GM18508 (cell line): ENCODE measurements around the gene SPINK9.
"Not testable (repeated sequence)": the region's sequence is repeated elsewhere in the genome, so short reads cannot be mapped to it uniquely, and the experiment has no call there.

Experiments used
- ATAC-seq: cut with Tn5 transposase; IDR thresholded peaks from one replicate; pipeline ENCODE4 v1.9.1; 2021; ENCODE audit warnings: moderate number of reproducible peaks; ENCODE audit not compliant: insufficient read depth, unreplicated experiment

The SPINK9 gene

GRCh38 chr5:148335259-148335658 is at the start of gene SPINK9:
Gene SPINK9, plus strand, starts transcription at chr5:148335559. Its CDS starts 55 bp downstream, at chr5:148335614.
- ATAC-seq = no peak

DNA sequence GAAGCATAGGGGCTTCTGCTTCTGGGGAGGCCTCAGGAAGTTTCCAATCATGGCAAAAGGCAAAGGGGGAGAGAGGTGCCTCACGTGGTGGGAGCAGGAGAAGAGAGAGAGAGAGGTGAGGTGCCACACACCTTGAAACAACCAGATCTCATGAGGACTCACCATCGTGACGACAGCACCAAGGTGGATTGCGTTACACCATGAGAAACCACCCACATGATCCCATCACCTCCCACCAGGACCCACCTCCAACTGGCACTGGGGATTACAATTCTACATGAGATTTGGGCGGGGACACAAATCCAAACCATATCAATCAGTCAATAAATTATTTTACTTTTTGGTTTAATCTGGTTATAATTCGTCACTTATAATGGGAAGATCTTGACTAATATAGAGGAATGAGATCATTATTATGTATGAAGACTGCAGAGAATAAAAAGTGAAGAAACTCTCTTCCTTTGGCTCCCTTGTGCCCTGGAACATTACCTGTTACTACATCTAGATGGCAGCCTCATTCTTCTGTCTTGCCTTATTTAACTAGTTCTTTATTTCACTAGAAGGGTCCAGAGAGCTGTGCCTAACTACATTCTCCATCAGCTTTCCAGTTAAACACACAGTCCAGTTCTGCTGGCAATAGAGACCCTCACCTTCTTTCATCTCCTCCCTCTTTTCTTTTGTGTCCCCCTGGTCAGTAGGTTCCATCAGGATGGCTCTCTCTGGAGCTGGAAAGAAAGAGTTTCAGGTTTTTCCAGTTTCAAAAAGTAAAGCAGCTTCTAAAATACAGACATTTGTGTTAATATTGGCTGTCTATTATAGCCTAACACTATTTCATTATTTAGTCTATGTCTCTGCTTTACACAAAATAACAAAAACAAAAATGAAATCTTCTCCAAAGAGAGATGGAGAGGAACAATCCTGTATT is 44.8 kb upstream of the SPINK9 start:
- ATAC-seq = no peak

- ATAC-seq = no peak
Measured at GRCh38 chr5:148297731-148298130, 37.6 kb upstream of the SPINK9 start.

GRCh38 chr5:148306446-148306845 is 28.9 kb upstream of the SPINK9 start:
- ATAC-seq = no peak

DNA sequence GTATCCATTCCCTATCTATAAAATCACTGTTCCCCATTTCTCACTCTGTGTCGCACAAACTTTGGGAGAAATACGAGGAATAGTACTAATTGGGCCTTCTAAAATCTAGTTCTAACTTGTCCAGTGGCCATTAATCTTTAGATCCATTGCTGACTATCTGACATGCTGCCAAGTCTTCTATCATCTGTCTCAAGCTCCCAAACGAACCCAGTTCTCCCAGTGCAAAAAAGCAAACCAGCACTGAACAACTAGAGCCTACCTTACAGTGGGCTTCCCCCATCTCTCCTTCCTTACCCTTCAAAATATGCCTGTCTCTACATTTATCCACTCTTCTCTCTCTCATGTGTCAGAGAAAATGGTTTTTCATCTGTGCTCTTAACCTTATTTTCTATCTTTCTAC is 26.3 kb upstream of the SPINK9 start:
- no peak for ATAC-seq

DNA sequence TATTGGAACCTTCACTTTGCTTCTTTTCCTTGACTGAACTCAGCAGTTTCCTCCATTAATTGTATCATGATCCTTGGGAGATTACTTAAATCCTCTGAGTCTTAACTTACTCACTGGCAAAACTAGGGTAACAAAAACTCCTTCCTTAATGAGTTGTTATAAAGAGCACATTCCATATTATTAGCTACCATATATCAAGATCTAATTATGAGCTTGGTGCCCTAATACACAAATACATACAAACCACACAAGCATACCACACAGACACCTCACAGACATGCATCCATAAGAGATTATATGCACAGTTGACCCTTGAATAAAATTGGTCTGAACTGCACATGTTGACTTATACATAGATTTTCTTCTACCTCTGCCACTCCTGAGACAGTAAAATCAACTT is 25.6 kb upstream of the SPINK9 start:
- no peak for ATAC-seq

DNA sequence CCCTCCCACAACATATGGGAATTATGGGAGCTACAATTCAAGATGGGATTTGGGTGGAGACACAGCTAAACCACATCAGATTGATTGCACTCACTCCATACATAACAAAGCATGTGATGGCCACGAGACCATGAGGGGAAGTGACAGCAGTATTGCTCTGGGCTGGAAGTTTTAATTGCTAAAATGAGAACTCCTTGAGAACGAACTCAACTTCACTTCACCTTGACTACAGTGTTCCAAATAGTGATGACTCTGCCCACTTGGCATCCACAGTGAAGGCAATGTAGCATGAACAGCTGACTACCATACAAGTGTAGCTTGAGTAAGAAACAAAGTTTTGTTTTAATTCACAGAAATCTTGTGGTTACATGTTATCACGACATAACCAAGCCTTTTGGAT is 23.9 kb upstream of the SPINK9 start:
- no peak for ATAC-seq

DNA sequence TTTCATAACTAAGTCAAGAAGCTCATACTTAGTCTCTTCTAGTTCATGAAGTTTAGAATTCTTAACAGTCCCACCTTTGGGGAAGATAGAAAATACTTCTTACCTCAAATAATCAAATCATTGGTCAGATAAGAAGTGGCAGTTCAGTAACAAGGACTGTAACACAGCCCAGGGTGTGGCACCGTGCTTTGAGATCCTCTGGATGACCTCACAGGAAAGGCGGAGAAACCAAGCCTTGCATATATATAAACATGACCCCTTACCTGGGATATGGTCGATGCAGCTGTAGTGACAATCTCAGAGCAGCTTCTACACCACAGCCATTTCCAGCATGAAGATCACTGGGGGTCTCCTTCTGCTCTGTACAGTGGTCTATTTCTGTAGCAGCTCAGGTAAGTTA is 23.2 kb upstream of the SPINK9 start, which contains the start of gene SPINK7:
Gene SPINK7 (plus strand): TSS at position 271 of the 400 bp plus-strand sequence. CDS start 61 bp downstream, at position 332.
- no peak for ATAC-seq

- no peak for ATAC-seq
Measured at GRCh38 chr5:148314187-148314586, 21.2 kb upstream of the SPINK9 start.

- ATAC-seq = no peak
Measured at GRCh38 chr5:148314731-148315130, 20.6 kb upstream of the SPINK9 start.

- ATAC-seq = not testable (repeated sequence)
Measured at GRCh38 chr5:148320011-148320963, 15.1 kb upstream of the SPINK9 start.

- ATAC-seq = no peak
Measured at GRCh38 chr5:148333262-148333849, 2.0 kb upstream of the SPINK9 start.

- no peak for ATAC-seq
Measured at GRCh38 chr5:148336704-148337435, 1.5 kb downstream of the SPINK9 start.

DNA sequence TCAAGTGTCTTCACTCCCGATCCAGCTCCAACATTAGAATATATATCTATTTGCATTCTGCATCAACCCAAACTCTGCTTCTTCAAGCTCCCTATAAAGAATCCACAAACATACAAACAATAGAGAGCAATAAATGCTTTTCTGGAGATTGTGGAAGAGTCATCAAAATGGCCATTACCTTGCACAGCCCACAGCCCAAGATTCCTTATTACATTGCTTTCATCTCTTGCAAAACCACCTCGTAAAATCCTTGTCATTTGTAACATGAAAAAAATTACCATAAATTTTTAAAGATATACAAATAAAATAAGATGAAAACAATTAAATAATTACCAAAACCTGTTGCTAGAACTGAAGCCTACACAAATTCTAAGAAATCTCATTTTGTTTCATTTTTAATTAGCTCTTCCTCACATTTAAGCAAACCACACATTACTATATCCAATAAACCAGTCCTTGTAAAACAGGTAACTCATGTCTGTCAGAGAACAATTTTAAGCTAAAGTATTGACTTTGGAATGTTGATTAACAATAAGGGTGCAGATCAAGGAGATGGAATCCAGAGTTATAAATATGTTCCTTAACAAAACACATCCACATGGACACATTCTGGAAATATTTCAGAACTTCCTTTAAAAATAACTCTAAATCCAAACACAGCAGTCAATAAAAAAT is 7.1 kb downstream of the SPINK9 start:
- ATAC-seq = no peak

GRCh38 chr5:148343046-148343407 is 7.7 kb downstream of the SPINK9 start:
- ATAC-seq = no peak

GRCh38 chr5:148343603-148344487 is 8.5 kb downstream of the SPINK9 start:
- ATAC-seq = no peak

DNA sequence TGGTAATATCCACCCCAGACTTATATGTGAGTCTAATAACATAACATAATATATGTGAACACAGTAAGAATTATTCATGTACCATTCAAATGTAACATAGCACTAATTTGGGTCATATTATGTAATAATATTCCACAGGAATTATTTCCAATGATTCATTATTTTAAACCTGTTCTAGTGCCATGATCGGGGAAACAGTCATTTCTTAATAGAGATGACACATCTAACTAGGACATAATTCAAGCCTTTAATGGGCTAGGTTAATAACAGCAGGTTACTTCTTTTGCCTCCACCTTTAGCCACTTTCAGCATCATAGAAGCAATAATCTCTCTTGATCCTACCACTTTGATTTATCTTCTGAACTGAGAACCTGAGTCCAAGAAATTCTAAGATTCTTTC is 12.3 kb downstream of the SPINK9 start:
- ATAC-seq = no peak

DNA sequence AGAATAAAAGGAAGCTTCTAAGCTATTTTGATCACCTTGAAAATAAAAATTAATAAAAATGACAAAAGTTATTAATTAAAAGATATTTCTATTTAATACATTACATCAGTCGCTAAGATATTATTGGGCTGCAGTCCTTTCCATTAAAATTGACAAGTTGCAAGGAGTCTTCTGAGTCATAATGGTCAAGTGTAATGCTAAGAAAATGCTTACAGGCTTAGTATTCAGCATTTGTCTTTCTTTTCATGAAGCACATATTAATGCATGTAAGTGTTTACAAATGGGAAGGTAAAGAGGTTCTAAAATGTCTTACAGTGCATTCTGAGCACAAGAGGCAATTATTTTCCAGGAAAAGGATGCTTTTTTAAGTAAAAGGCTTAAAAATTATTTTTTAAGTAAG is 17.3 kb downstream of the SPINK9 start:
- no peak for ATAC-seq
